GM21423 (cell line): ENCODE data around the gene SMAD7.

Experiments used
- ATAC-seq: cut with Tn5 transposase; IDR thresholded peaks from one replicate; pipeline ENCODE4 v1.9.1; 2021; ENCODE audit warnings: mild to moderate bottlenecking, moderate library complexity; ENCODE audit not compliant: unreplicated experiment

The SMAD7 gene

DNA sequence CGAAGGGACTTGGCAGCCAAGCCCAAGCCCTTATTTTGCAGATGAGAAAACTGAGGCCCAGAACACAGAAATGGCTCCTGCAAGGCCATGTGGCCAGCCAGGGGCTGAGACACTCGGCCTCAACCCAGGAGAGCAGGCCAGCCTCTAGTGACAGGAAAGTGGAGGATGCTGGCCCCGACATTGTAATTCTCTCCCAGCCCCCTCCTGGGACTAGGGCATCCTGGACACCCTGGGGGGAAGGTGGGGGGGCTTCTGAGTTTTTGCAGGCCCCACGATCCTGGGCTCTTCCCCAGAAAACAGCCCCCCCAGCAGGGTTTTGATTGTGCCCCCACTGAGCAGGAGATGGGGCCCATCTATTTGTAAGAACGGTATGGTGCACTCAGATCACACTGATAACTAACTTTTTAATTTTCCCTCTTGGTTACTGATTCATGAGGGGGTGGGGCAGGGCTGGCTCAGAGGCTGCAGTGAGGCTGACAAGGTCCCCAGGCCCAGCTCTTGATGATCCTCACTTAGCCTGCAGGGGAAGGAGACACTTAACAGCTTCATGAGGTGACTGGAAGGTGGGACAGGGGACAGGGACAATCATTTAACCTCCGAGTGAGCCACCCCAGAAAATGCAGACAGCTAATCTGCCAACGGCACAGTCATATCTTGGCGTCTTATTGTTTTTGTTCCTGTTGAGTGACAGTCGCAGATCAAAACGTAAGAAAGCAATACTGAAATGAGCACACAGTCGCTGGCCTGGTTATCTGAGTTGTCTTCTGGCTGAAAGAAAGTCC is 18.9 kb downstream of the SMAD7 start:
- ATAC-seq = no peak

- ATAC-seq = no peak
These were observed 19.8 kb downstream of the SMAD7 start for GRCh38 chr18:48930926-48931325.

DNA sequence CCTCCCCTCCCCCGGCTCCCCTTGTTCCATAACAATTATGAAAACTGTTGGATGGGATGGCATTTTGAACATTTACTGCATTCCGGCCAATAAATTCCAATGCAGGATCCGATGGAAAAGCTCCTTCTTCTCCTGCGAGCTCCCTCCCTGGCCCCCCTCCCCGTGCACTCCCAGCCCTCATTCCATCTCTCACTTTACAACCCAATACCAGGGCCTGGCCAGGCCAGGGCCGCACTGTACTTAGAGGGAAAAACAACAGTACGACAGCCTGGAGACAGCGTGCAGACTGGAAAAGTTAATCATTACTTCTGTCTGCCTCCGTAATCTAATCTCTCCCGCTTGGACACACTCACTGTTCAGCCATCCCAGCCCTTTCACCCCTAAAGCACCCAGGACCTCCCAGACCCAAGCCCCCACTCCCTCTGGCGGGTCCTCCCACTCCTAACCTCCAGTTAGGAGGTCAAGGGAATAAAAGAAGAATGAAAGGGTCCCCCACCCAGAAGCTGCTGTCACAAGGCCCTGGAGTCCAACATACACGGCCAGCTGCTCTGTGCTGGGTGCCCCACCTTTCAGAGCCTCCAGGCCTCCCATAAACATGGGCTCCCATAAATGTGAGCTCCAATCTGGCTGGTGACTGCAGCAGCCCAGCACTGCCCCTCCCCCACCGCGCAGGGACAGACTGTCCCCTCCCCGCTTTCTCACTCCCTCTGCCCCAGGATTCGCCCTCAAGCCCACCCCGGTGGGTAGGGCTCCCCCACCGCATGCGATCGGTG is 20.6 kb downstream of the SMAD7 start:
- no peak for ATAC-seq

DNA sequence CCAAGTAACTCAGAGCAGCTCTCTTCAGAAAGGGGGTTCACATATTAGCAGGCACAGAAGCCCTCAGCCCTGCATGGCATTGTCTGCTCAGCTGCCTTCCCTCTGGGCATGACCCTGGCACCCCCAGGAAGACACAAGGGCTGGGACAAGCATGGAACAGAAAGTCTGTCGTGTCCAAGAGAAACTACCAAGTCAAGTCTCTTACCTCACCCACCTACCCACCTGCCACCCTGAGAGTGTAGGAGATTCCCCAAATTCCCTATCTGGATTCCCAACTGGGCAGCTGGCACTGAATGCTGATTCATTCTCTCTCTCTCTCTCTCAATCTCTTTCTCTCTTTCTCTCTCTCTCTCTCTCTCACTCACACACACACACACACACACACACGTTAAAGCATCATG is 21.6 kb downstream of the SMAD7 start:
- ATAC-seq = no peak

DNA sequence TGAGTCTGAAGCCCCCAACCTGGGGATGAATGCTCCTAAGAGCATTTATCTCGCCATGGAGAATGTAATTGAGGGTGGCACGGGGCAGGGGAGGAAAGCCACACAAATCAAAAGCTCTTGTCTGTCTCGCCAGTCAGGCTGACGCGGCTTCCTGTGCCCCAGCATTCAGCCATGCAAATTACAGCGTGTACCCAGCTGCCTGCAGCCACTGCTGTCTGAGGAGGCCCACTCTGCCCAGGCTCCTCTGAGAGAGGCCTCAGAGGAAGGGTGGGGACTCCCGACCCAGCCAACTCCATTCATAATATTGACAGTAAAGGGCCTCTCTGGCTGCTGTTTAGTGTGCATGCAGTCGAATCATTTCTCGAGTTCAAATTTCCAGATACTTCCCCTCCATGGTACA is 22.0 kb downstream of the SMAD7 start:
- ATAC-seq = peak; percentile 69

DNA sequence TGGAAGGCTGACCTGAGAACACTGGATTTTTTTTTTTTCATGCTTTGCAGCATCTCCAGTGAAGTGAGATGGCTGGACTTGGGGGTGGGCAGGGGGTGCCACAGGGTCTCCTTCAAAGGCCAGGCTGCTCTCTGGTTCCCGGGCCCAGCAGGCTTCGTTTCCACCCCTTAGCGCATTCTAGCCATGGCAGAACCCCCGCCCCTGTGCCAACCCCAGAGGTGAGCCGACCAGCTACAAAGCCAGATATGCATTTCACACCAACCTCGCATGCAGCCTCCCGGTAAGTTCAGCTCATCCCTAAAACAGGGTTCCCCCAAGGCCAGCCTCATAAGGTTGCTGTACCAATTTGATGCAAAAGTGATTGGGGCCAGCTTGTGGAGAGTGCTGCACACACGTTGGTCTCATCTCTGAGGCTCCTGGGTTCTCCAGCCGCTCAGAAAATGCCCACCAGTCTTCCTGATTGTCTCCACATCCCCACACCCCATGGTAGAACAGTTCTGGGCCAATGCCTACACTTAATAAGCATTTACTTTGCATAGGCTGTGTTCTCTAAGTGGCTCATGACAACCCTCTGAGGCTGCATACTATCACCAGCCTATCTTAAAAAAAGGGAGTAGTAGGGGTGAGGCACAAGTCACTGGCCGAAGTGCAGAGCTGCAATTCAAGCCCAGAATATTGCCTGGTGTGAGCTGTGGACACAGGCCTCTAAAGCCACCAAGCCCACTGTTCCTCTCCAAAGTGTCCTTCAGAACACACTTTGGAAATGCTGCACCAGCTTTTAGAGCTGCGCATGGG is 23.3 kb downstream of the SMAD7 start:
- no peak for ATAC-seq

DNA sequence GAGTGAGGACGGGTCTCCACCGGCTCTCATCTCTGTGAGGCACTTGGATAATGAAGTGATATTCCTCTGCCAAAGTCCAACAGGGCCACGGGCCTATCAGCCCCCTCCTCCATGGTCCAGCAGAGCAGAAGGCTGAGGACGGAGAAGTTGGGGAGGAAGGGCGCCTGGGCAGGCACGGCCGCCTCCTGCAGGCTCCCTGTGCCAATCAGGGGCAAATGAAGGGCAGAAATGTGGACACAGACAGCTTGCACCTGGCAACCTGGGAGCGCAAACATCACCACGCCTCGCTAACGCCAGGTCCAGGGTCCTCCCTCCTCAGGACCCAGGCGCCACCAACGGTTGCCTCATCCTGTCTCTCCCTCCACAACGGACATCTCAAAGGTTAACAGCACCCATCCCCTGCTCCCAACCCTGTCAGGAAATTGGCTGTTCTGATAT is 24.3 kb downstream of the SMAD7 start:
- no peak for ATAC-seq

- ATAC-seq = no peak
These were observed 25.3 kb downstream of the SMAD7 start for GRCh38 chr18:48925491-48925780.

DNA sequence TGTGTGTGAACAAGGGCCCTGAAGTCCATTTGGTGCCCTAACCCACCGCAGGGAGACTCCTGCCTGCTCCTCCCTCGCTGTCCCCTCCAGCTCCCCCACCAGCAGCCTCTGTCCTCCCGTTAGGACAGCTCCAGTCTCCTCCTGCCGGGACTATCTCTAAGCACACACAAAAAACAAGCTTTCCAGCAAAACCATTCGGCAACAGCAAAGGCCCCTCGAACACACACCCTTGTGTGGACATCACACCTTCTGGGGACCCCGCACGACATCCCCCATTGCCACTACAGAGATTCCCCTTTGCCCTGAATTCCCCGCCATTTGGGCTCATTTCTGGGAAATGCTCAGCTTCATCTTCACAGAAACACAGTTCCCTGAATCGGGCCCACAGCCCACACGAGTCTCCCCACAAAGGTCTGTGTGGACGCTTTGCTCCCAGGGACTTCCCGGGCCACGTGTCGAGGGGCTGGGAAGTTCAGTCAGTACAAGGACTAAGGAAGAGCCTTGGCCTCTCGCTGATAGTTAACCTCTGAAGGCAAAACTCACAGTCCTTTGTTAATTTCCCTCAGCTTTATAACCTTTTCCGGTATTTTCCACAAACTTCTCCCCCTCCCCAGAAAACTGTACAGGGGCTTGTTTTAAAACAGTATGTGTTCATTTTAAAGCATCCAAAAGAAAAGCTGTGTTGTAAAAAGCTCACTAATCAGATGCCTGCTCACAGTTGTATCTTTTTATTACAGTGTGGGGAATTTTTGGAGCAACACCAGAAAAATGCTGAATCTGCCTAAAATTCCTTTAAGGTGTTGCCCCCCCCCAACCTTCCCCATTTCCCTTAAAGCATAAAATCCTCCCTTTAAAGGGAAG is 25.9 kb downstream of the SMAD7 start:
- ATAC-seq = no peak

DNA sequence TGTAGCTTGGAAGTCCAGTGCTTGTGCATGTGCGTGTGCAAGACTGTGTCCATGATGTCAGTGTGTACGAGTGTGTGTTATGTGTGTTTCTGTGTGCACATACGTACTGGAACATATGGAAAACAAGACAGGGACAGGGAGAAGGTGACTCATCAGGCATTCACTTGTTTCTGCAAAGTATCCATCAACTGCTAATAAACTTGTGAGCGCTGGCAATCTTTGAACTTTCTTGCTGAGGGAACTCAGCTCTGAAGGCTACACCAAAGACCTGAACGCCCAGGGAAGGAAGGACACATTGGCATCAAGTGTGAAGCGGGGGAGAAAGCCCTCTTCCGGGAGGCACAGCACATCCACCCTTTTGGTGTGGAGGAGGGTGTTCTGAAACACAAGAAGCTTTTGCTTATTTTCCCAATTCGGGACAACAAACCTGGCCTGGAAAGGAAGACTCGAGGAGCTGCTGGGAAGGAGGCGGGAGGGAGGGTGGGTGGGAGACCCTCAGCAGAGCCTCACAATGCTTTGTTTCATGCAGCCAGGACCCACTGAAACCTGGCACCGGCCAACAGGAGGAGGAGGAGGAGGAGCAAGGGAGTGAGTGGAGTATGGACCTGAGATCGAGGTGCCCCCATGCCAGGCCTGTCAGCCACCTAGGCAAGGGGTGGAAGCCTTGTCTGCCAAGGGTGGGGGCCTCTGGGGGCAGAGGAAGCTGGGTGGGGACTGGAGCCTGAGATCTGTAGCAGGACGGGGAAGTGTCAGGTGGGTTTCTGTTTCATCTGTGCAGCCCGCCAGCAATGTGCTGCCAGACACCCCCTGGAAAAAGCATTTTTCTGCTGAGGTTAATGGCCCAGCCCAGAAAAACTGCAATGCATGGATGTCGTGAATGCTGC is 26.8 kb downstream of the SMAD7 start:
- ATAC-seq = peak; percentile 38

- no peak for ATAC-seq
These were observed 27.7 kb downstream of the SMAD7 start for GRCh38 chr18:48922801-48923730.

GRCh38 chr18:48922226-48922800 is 28.5 kb downstream of the SMAD7 start:
- no peak for ATAC-seq

- no peak for ATAC-seq
These were observed 29.2 kb downstream of the SMAD7 start for GRCh38 chr18:48921305-48922225.

GRCh38 chr18:48920408-48921038 is 30.2 kb downstream of the SMAD7 start:
- no peak for ATAC-seq

- ATAC-seq = no peak
These were observed 31.2 kb downstream of the SMAD7 start for GRCh38 chr18:48919547-48919946.

GRCh38 chr18:48918660-48919456 is 31.9 kb downstream of the SMAD7 start:
- no peak for ATAC-seq
